Measurements from ENCODE around the gene MITF.

Gene MITF

GRCh38 chr3:69925506-69925905, 186.2 kb downstream of the MITF start:
- DNase-seq = no peak

DNA sequence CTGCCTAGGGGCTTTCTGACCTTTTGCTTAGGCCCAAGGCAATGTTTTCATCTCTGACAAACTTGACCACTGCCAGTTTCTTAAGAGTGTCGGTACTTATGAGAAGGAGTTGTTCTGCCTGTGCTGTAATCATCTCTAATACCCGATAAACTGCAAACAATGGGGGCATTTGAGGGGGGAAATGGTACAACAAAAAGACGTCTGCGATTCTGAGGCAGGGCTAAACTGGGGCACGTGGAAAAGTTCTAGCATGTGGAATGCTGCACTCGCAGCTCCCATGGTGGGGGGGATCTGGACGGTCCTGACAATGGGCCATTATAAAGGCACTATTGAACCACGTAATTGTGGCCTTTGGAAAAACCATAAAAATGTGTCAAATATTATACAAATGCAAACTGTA, 187.1 kb downstream of the MITF start:
- no peak for DNase-seq

GRCh38 chr3:69927571-69927970, 188.3 kb downstream of the MITF start:
- no peak for DNase-seq

- DNase-seq = no peak
Measured at GRCh38 chr3:69929019-69929418, 189.8 kb downstream of the MITF start.

DNA sequence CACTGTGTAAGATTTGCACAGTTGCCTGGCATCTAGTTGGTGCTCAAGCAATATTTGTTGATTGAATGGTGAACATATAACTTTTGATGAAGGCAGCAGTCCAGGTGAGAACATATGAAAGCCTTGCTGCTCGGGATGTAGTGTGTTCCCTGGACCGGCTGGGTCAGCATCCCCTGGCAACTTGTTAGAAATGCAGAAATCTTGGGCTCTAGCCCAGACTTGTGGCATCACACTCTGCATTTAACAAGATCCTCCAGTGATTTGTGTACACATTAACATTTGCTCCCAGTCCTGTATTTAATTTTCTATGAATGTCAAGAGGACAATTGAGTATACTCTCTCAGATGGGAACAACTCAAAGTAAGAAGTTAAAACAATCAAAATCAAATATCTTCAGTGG, 191.3 kb downstream of the MITF start:
- DNase-seq = no peak

- no peak for DNase-seq
Measured at GRCh38 chr3:69932087-69932486, 192.8 kb downstream of the MITF start.

GRCh38 chr3:69932501-69932900, 193.2 kb downstream of the MITF start:
- no peak for DNase-seq

- DNase-seq = no peak
Measured at GRCh38 chr3:69934398-69934797, 195.1 kb downstream of the MITF start.

GRCh38 chr3:69936266-69936665, 197.0 kb downstream of the MITF start:
- no peak for DNase-seq

- no peak for DNase-seq
Measured at GRCh38 chr3:69938061-69938460, 198.8 kb downstream of the MITF start.

GRCh38 chr3:69938931-69939330, 199.7 kb downstream of the MITF start:
- DNase-seq = no peak

- DNase-seq = no peak
Measured at GRCh38 chr3:69941037-69941436, 201.8 kb downstream of the MITF start.

DNA sequence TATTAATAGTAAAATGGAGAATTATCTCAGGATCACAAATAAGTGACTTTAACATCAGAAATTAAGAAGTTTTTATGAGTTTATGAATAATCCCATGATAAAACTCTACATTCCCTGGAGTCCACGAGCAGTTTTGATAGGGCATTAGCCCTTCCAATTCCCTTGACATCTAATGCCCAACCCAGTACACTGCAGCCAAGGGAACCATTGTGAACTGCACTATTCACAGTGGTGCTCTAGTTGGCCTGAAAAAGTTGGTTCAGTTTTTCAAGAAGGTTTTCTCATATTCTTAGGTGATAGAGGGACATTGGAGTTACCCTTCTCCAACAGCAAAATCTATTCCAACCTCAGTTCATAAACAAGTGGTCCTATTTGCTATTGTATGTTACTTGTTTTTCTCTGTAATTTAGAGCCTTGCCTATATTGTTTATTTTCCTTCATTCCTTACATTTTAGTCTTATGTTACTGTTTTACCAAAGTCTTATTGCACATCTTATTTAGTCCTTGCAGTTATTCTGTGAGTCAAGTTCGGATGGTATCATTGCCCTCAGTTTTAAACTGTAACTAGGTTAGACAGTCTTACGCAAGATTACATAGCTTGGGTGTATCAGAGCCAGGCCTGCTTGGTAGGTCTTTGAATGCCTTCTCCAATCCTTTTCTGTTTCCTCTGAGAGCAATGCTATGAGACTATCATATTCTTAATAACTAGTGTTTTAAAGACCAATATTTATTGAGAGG, 202.3 kb downstream of the MITF start:
- DNase-seq = no peak

GRCh38 chr3:69944931-69945493, 205.7 kb downstream of the MITF start:
- DNase-seq = no peak

DNA sequence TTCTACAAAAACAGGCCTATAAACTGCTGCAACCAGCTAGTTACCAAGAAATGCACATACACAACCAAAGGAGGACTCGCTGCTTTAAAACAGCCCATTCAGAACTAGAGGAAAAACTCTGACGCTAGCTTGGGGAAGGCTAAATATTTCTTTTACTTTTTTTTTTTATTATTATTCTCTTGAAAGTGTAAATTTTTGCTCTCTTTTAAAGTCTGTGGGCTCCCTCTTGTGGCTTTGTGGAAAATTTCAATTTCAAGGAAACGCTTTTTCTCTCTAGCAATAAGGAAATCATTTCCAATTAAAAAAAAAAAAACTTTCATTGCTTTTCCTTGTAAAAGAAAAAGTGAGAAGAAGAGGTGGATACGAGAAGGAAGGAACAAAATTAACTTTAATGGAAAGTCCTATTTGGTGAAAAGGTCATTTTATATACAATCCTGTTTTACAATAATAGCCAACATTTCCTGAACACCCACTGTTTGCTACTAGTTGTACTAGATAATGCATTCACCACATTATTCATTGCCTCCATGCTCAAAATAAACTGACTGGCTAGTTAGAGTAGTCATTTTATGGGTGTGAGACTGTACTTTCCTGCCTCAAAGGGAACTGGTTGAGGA, 209.1 kb downstream of the MITF start:
- DNase-seq = no peak

DNA sequence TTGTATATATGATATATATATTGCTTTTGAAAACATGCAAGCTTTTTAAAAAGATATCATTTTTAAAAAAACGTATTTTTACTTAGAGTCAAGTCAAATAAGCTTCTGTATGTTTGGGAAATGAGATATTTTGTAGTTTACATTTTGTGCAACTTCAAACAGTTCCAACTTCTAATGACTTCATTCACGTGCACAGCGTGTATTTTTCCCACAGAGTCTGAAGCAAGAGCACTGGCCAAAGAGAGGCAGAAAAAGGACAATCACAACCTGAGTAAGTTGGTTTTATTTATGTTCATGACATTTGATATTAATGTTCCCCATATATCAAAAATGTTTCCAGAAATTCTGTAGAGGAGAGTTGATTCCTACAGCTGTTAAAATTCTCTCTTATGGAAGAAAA, 212.4 kb downstream of the MITF start:
- no peak for DNase-seq

GRCh38 chr3:69959581-69959980, 220.3 kb downstream of the MITF start:
- DNase-seq = no peak

DNA sequence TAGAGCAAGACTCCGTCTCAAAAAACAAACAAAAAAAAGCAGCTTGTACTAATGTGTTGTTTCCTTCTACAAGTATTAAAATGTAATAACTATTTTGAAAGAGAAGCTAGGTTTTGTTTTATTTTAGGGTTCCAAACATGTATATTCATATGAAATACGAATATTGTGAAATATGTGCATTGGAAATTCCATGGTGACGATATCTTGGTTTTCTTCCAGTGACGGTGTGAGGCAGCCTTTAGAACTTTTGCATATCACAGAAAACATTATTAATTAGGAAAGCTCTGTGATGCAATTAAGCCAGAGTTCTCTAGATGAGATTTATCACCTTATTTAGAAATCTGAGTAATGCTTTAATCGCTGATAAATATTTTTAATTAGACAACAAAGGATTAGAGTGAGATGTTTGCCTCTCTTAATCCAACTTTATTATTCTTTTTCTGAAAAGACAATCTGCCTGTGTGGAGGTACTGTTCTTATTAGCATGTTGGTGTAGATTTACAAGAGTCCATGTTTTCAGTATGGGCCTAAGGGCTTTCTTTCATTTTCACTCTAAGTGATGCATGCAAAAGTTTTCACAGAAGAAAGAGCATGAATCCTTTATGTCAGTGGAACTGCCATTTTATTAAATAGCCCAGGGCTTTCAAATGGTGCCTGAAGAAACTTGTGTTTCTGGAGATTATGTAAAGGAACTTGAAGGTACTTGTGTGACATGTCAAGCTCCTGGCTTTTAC, 222.6 kb downstream of the MITF start:
- no peak for DNase-seq

GRCh38 chr3:69963643-69964042, 224.4 kb downstream of the MITF start:
- no peak for DNase-seq

DNA sequence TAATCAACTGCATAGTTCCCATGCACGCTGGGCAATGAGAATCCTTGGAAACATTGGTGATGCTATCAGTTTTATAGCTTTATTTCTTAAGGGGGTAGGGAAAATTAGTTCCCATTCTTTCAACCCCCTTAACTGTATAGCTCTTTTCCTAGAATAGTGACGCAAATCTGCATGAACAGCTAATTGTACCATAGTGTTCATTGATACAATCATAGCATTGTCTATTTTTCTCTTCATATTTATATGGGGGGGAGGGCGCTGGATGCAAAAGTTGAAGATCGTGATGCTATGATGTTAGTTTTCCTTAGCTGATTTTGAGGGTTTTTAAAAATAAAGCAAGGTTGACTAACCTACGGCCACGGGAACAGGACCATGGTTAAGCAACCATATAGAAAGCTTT, 227.9 kb downstream of the MITF start:
- DNase-seq = no peak

GRCh38 chr3:69970827-69971226, 231.6 kb downstream of the MITF start:
- no peak for DNase-seq

- DNase-seq = no peak
Measured at GRCh38 chr3:69972672-69973071, 233.4 kb downstream of the MITF start.

GRCh38 chr3:69976021-69976420, 236.8 kb downstream of the MITF start:
- DNase-seq = no peak
